Muscle of arm (tissue), 12 donors: ENCODE measurements around the gene SLC12A6. TPM values are rescaled to one million over a fixed set of nuclear protein-coding genes. Genes with fewer than 3 reads are reported as not detected.
"Not testable (repeated sequence)": the region's sequence is repeated elsewhere in the genome, so short reads cannot be mapped to it uniquely, and the experiment has no call there.

Source experiments
- DNase-seq: peaks from one replicate; pipeline ENCODE4 v3.0.0-alpha.2; 2013
- polyA plus RNA-seq, 12 donors: library from polyadenylated mRNA; unstranded; fragments of 120-200 nt; gene quantifications; one replicate each; pipeline ENCODE4 v1.2.1, GENCODE V29; 2013; ENCODE audit not compliant: insufficient read length in 12 of 12

SLC12A6 gene
- polyA plus RNA-seq, 12 donors = 14.3 to 26.0 (median 20.9) TPM; not detected in 1

GRCh38 chr15:34358948-34359347, 21.4 kb upstream of the SLC12A6 start:
- no peak for DNase-seq

DNA sequence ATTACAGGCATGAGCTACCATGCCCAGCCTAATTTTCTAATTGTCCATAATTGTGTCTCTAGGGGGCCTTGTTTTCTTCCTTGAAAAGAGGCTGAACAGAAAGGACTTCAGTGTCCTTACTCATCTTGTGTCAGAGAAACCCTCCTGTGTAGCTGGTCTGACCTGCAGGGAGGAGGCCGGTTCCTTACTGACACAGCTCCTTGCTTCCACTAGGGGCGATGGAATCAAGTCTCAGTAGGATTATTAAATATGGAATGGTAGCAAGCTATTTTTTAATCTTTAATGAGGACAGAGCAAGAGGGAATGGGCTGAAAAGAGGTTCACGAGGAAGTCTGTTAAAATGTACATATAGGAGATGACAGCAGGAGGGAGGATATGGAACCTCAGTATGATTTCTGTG, 20.8 kb upstream of the SLC12A6 start:
- no peak for DNase-seq

GRCh38 chr15:34357653-34358052, 20.1 kb upstream of the SLC12A6 start:
- DNase-seq = no peak

DNA sequence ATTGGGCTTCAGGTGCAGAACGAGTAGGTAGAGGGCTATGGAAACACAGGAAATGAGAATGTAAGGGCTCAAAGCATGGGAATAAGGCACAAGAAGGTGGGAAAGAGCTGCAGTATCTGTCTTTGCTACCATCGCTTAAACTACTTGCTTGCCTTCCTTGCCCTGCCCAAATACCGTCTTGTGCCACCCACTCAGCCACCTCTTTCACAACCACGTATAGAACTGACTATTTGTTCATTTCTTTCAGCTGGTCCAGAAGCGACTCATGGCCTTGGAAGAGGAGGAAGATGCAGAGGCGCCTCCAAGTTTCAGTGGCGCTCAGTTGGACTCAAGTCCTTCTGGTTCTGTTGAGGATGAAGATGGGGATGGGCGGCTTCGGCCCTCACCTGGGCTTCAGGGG, 17.7 kb upstream of the SLC12A6 start:
- DNase-seq = no peak

- DNase-seq = no peak
Observed at GRCh38 chr15:34354286-34354685, 16.7 kb upstream of the SLC12A6 start.

DNA sequence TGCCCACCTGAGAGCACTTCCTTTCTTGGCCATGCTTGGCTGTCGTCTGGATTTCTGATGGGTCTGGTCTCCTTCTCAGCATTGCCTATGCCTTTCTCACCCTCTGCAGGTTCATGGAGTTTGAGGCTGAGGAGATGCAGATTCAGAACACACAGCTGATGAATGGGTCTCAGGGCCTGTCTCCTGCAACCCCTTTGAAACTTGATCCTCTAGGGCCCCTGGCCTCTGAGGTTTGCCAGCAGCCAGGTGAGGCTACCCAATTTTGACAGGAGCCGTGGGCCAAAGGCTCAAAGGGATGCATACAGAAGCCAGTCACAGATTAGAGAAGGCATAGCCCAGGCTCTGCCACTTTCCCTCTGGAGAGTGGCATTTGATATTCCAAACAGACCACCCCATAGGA, 16.0 kb upstream of the SLC12A6 start:
- DNase-seq = no peak

DNA sequence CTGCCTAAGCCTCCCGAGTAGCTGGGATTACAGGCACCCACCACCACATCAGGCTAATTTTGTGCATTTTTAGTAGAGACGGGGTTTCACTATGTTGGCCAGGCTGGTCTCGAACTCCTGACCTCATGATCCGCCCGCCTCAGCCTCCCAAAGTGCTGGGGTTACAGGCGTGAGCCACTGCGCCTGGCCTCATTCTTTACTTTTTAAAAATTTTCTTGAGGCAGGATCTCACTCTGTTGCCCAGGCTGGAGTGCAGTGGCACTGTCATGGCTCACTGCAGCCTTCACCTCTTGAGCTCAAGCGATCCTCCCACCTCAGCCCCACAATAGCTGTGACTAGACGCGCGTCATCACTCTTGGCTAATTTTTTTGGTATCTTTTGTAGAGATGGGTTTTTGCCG, 15.4 kb upstream of the SLC12A6 start:
- not testable (repeated sequence) for DNase-seq

- no peak for DNase-seq
Observed at GRCh38 chr15:34349769-34350168, 12.2 kb upstream of the SLC12A6 start.

GRCh38 chr15:34348735-34349300, 11.2 kb upstream of the SLC12A6 start:
- no peak for DNase-seq

DNA sequence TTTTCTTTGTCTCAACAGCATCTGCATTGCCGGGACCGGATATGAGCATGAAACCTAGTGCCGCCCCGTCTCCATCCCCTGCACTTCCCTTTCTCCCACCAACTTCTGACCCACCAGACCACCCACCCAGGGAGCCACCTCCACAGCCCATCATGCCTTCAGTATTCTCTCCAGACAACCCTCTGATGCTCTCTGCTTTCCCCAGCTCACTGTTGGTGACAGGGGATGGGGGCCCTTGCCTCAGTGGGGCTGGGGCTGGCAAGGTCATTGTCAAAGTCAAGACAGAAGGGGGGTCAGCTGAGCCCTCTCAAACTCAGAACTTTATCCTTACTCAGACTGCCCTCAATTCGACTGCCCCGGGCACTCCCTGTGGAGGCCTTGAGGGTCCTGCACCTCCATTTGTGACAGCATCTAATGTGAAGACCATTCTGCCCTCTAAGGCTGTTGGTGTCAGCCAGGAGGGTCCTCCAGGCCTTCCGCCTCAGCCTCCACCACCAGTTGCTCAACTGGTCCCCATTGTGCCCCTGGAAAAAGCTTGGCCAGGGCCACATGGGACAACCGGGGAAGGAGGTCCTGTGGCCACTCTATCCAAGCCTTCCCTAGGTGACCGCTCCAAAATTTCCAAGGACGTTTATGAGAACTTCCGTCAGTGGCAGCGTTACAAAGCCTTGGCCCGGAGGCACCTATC, 10.5 kb upstream of the SLC12A6 start:
- DNase-seq = no peak

DNA sequence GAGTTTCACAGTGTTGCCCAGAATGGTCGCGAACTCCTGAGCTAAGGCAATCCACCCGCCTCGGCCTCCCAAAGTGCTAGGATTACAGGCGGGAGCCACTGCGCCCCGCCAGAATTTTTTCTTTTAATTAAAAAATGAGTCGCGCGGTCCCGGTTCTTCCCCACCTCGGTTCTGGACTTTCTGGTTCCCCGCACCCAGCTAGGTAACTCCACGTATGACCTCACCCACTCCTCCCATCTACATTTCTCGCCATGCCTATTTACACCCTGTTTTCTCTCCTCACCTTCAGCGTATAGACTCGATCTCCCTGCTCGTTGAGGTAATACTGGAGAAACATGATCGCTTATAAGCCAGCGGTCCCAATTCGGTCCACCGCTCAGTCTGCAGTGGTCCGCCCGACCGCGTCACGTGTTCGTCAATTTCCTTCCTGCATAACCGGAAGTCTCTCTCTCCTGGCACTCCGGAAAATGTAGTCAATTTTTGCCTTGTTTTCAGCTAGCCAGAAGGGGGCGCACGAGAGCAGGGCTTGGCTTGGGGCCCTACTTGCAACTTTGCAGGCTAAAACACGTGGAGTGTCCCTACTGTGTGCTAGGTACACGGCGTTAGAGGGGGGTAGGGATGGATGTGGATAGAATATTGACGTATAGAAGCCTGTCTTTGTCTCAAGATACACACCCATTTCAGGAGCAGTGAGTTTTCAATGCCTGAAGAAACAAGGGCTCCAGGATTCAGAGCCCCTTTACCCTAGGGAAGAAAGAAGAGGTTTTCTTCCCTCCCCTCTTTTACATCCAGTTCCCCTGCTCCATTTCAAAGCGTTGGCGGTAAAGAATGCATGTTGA, 5.4 kb upstream of the SLC12A6 start, which contains the start of the genes NOP10 and NUTM1:
Gene NOP10 (minus strand): TSS at position 400 of the 839 bp plus-strand sequence. CDS start 63 bp downstream, at position 337.
Gene NUTM1 (plus strand): TSS at position 579 of the 839 bp plus-strand sequence. CDS start 382 bp downstream, outside the sequence.
- peak; percentile 94 for DNase-seq

- not testable (repeated sequence) for DNase-seq
Observed at GRCh38 chr15:34342213-34342736, 4.7 kb upstream of the SLC12A6 start.

DNA sequence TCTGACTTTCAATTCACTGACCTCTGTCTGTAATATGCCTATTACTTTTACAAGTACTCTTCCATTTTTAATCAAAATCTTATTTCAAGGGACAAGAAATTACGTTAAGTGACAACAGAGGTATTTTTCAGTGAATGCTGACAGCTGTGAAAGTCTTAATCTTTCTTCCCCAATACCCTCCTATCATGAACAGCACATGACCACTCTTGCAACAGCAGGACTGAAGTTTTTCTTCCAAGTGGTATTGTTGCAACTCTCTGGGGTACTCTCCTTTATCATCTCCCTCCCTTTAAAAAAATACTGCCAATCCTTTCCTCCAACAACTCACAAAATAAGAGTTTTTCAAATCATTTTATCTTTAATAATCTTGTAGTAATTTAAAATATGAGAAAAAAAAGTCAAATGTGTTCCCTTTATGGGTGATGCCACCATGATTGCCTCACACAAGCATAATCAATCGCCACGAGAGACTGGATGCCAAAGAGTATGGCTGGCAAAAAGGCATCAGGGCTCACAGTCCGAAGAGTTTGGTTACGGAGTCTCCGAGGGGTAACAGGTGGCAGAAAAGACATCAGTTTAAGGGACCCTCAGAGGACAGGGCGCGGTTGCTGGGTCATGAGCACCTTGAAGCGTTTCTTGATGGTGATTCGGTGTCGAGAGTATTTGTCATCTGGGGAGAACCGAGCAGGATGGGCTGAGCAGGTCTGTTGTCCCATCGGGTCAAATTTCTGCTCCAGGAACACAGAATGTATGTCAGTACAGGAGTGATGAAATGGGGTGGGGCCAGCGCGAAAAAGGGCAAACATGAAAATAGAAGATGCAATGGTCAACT, 4.0 kb upstream of the SLC12A6 start:
- DNase-seq = no peak

- no peak for DNase-seq
Observed at GRCh38 chr15:34339946-34340345, 2.4 kb upstream of the SLC12A6 start.

- DNase-seq = no peak
Observed at GRCh38 chr15:34338347-34338746, 766 bp upstream of the SLC12A6 start.

DNA sequence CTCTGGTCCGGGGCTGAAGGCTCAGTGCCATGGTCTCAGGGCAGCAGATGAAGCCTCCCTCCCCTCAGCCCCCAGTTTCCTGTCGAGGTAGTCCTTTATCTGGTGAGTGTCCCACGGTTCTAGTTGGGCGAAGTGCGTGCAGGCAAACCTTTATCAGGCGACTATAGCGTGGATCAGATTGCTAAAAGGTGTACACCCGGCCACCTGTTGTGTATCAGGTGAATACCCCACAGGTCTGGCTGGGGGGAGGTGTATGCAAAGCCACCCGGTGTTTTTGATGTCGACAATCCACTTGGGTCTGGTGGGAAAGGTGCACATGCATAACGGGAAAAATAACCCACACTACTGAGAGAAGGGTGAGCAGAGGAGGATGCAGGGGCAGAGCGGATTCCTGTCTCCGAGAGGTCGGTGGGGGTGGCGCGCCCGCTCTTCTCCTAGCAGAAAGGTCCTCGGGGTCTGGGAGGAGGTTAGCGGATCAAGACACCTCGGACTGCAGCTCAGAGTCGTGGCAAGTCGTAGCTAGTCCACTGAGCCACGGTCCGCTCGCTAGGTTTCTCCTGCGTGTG, 507 bp downstream of the SLC12A6 start:
- peak; percentile 4 for DNase-seq

- DNase-seq = no peak
Observed at GRCh38 chr15:34336231-34336990, 1.2 kb downstream of the SLC12A6 start.

DNA sequence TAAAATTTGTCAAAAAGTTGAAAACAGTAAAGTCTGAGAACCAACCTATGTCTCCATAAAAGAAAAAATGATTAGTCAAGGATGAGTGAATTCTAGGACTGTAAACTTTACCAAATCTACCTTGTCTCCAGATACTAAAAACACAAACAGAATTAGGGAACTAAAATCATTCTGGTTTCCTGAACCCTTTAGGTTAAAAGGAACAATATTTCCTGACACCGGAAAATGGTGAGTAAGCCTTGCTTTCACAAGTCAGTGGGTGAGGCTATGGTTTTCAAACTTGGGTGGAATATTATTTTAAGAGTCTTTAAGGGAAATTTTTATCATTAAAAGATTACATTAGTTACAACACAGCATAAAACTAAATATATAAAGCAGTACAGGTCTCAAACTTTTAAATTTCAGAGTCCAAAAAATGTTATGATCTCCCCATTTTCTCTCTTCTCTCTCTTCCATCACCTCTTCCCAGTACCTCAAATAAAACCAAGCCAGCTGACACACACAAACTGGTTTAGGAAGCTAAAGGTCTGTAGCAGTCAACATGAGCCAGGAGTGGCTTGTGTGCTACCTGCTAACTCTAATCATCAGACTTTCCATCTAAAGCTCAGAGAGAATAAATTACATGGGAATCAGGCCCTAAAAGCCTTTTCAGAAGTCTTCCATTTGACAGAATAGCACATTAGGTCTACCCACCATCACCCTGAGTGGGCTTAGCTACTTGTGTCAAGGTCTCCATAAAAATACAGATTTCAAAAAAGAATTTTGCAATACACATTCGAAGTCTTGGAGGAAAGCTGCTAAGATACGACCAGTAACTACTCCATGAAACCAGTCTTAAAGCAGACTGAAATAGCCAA, 2.2 kb downstream of the SLC12A6 start:
- DNase-seq = no peak

DNA sequence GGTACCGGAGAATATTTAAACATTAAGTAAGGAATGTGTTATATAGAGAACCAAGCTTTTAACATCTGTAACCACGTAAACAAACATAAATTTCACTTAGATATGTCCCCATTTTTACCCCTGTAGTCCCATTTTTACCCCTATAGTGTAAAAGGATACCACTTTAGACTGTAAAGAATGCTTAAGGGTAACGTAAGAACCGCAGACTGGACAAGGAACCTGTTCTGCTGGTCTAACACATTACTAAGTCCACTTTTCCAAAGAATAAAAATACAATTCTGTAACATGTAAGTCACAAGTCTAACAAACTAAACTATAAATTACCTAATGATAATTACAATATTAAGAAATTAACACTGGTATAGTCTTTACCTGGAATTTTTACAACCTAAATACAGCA, 2.9 kb downstream of the SLC12A6 start:
- no peak for DNase-seq
